ENCODE measurements around the gene RIN3.

The RIN3 gene

GRCh38 chr14:92482621-92483319 is 30.8 kb upstream of the RIN3 start:
- in situ Hi-C loops (cut with MboI; ENCODE audit: low sequenced_read_pairs) = no loop called here

DNA sequence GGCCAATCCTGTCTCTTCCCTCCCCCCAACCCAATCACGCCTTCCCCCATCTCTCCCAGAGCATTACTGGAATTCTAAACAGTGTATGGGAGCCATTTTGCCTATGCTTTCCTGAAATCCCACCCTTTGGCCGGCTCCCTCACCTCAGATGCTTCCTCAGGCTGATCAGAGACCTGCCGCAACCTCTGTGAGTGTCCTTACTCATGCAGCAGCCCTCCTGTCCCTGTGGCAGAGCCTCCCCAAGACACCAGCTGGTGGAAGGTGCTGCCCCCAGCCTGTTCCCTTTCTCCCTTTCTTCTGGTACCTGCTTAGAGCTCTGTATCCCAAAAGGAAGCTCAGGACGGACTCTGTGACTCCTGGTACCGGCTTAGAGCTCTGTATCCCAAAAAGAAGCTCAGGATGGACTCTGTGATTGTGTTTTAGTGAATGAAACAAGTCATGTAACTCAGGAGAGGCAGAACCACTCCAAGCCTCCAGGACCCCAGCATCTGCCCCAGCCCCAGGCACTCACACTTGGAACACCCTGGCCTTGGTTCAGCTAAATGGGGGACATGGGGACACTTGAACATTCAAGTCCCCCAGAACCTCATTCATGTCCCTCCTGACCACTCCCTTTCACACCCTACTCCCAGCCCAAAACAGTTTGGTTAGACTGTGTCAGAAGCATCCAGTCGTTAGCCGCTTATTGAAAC is 29.3 kb upstream of the RIN3 start:
- in situ Hi-C loops (cut with MboI; ENCODE audit: low sequenced_read_pairs) = no loop called here

GRCh38 chr14:92486881-92487280 is 26.7 kb upstream of the RIN3 start:
- in situ Hi-C loops (cut with MboI; ENCODE audit: low sequenced_read_pairs) = no loop called here

DNA sequence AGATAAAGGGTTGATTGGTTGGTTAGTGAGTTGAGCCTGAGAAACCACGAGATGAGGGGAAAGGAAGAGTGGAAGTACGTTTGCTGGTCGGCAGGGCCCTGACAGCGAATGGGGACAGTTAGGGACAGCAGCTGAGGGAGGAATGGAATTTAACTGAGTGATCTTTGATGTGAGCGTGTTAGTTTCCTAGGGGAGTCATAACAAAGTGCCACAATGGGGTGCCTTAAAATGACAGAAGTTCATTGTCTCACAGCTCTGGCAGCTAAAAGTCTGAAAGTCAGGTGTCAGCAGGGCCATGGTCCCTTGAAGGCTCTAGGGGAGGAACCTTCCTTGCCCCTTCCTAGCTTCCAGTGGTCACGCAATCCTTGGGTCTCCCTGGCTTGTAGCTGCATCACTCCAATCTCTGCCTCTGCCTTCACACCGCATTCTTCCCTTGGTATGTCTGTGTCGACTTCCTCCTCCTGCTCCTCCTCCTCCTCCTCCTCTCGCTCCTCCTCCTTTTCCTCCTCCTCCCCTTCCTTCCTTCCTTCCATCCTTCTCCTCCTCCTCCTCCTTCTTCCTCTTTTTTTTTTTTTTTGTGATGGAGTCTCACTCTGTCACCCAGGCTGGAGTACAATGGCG is 26.0 kb upstream of the RIN3 start:
- in situ Hi-C loops (cut with MboI; ENCODE audit: low sequenced_read_pairs) = no loop called here

DNA sequence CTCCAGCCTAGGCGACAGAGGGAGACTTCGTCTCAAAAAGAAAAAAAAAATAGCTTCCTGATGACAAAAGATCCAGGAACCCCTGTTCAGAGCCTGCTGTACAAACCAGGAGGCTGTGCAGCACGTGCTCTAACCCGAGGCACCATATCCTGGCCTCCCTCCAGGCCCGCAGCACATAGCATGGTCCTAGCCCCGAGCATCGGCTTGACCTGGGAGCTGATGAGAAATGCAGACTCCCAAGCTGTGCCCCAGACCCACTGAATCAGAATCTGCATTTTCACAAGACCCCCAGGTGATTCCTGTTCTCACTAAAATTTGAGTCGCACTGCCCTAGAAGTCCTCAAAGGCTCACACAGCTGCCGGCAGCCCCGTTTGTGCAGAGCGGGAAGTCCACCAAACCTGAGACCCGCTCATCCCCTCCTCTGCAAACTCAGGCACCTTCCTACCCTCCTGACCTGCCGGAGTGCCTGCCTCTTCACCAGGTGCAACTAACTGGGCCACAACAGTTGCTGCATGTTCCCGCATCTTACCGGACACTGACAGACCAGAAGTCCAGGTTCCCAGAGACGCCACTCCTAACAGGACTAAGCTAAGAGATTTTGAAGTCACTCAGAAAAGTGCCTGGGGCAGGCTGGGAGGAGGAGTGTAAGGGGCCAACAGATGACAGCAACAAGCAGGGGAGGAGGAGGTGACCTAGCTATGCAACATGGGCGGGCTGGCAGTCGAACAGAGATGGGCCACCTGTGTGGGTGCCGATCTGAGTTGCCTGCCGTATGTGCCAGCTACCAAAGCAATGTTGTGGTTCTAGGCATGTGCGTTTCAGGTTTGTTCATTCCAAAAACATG is 24.0 kb upstream of the RIN3 start:
- in situ Hi-C loops (cut with MboI; ENCODE audit: low sequenced_read_pairs) = no loop called here

- in situ Hi-C loops (cut with MboI; ENCODE audit: low sequenced_read_pairs) = no loop called here
These were observed 23.2 kb upstream of the RIN3 start for GRCh38 chr14:92490239-92490959.

DNA sequence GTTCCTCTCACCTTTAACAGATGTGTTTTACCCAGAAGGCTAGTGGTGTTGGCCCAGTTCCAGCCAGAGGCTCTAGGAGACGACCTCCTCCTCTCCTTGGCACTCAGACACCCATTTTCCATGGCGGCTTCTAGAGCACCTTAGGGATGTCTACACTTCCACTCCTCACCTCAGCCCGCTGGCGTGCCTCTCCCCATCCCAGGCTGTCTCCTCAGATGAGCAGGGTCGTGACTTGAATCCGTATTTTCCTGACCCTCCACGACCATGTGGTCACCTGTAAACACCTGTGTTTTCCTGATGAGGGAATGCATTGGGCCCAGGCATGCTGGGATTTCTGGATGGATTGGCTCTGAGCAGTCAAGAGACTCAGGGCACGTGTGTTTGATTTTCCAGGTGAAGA is 21.8 kb upstream of the RIN3 start:
- in situ Hi-C loops (cut with MboI; ENCODE audit: low sequenced_read_pairs) = no loop called here

GRCh38 chr14:92492258-92492657 is 21.3 kb upstream of the RIN3 start:
- in situ Hi-C loops (cut with MboI; ENCODE audit: low sequenced_read_pairs) = no loop called here

DNA sequence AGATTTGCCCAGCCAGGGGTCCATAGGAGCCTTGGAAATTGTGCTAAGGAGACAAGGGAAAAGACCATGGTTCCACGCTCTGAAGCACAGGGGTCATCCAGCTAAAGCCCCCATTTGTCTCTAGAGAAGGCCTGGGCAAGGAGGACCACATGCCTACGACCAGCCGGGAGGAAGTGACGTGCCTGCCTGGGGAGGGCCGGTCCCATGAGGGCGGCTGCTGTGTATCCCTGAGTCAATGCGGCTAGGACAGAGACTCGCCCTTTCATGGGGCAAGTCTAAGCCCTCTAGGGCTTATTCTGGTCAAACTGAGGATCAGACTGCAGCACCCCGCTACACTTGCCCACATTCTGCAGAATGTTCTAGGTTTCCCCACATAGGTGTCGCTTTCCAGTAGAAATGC is 20.6 kb upstream of the RIN3 start:
- in situ Hi-C loops (cut with MboI; ENCODE audit: low sequenced_read_pairs) = no loop called here

DNA sequence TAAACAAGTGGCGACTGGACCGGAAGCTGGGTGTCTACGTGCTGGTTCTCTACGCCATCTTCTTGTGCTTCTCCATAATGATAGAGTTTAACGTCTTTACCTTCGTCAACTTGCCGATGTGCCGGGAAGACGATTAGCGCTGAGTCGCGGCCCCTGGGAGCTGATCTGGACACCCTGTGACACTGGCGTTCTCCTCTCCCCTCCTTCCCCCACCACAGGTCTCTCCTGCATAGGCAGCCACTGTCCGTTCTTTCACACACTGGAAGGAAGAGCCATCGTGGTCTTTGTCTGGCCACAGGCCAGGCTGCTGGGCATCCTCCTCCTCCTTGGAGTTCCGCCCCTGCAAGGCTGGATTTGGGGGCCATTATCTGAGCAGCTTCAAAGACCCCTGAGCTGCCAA is 20.1 kb upstream of the RIN3 start:
- in situ Hi-C loops (cut with MboI; ENCODE audit: low sequenced_read_pairs) = no loop called here

DNA sequence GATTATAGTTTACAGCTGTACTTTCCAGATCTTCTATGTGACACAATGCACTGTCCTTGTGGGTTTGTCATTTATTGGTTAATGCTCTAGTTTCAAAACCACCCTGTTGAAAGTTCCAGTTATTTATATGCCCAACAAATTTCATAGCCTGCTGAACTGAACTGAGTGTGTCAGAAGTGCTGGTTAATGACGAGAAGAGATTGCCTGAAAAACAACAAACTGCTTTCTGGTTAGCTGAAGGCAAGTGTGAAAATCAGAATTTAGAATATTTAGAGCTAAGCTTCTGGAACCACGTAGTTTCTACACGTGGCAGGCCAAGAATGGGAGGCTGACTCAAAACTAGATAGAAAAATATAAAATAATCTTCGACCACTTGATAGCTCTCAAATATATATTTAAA is 19.1 kb upstream of the RIN3 start:
- in situ Hi-C loops (cut with MboI; ENCODE audit: low sequenced_read_pairs) = no loop called here

- in situ Hi-C loops (cut with MboI; ENCODE audit: low sequenced_read_pairs) = no loop called here
These were observed 18.6 kb upstream of the RIN3 start for GRCh38 chr14:92495027-92495426.

DNA sequence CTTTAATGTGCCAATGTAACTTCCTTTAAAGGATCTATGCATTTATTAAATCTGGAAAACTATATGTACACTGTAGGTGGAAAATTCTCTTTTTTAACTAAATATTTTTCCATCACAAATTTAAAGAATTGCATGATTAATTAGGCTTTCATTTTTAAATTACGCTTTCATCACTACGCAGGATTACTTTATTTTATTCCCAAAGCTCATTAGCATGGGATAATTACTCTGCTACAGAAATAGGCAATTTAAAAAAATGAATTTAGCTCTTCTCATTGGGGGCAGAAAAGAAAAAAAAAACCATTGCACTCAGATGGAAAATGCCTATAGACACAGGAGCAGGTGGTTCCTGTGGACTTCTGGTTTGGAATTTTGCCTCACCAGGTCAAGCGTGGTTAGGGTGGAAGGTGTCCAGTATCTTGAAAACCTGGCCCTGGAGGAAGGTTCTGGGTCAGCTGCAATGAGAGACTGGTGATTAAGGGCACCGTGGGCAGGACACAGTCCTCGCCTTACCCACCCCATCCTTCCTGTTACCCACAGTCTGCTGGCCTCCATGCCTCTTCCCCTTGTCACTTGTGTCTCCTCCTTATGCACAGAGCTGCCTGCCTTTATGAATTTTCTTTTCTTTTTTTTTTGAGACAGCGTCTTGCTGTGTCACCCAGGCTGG is 17.3 kb upstream of the RIN3 start:
- in situ Hi-C loops (cut with MboI; ENCODE audit: low sequenced_read_pairs) = no loop called here

DNA sequence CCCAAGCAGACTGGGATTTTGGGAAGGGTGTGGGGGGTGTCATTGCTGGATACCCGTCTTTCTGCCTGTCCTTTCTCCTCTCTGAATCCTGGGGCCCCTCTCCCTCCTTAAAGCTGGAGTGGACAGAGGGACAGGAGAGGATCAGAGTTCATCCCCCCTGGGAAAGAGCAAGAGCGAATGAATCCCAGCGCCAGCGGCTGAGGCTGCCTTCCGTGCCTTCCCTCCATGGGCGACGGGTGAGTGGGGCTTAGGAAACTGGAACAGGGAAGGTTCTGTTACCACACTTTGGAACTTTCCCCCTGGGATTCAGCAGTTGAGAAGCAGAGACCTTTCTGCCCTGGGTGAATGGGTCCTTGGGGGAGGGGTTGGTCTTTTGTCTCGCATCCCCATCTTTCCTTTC is 16.2 kb upstream of the RIN3 start:
- in situ Hi-C loops (cut with MboI; ENCODE audit: low sequenced_read_pairs) = no loop called here

DNA sequence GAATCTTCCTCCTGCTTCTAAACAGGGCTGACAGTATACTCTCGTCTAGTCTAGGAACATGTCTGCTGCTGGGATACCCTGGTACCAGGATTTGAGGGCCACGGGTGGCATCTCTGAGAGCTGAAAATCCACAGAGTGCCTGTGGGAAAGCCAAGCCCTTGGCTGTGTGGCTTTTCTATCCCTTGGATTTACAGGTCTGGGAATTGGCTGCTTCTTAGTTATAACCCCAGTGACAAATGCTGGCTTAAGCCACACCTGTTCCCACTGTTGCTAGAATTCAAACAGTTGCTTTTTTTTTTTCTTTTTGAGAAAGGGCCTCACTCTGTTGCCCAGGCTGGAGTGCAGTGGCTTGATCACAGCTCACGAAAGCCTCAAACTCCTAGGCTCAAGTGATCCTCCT is 14.3 kb upstream of the RIN3 start:
- in situ Hi-C loops (cut with MboI; ENCODE audit: low sequenced_read_pairs) = no loop called here

GRCh38 chr14:92500491-92500941 is 13.1 kb upstream of the RIN3 start:
- in situ Hi-C loops (cut with MboI; ENCODE audit: low sequenced_read_pairs) = no loop called here

- in situ Hi-C loops (cut with MboI; ENCODE audit: low sequenced_read_pairs) = no loop called here
These were observed 11.7 kb upstream of the RIN3 start for GRCh38 chr14:92501891-92502351.

DNA sequence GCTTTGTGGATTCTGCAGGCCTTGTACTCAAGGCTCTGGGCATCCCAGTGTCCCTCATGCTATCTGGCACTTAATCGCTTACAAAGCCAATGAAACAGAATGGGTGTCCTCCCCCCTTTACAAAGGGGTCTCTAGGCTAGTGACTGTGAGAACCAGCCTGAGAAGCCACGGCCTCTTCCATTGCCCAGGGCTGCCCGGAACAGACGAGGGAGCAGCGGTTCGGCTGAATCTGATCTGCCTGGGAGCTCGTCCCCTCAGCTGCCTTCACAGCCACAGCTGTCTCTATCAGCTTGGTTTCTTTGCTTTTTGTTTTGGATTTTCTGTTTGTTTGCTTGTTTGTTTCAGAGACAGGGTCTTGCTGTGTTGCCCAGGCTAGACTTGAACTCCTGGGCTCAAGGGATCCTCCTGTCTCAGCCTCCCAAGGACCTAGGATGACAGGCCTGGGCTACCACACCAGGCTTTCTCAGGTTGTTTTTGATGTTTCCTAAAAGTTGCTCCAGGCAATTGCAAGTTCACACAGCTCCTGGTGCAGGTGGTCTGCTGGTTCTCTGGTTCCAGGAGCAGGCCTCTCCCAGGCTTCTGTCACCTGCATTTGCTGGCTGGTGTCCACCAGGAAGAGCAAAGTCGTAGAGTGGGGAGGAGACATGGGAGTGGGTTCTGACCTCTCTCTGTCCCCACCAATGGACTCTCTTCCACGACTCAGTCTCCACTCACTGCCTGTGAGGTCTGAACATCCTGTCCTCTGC is 10.9 kb upstream of the RIN3 start:
- in situ Hi-C loops (cut with MboI; ENCODE audit: low sequenced_read_pairs) = no loop called here

DNA sequence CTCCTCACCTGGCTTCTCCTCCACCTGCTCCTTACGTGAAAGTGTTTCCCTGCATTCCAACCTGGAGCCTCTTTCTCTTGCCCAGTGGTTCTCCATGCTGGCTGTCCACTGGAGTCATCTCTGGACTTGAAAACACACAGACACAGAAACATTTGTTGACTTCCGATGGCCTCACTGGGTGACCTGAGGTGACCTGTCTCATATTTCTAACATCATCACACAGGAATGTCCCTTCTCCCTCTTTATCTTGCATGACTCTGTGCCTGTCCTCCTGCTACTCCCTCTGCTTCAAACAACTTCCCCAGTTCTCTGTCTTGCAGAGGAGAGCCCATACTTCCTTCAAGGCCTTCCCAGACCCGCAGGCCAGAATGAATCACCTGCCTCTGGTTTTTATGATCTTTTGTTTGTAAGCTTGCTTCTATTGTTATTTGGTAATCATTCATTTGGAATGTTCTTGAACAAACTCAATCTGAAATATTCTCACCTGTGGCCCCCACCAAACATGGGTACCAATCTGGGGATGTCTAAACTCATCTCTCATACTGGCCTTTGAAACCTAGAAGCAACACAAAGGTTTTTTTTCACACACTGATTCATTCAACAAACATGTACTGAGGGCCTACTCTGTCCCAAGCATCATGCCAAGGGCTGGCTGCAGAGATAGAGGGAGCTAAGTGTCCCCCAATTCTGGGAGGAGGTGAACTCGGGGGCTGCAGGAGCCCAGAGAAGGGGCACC is 9.7 kb upstream of the RIN3 start:
- in situ Hi-C loops (cut with MboI; ENCODE audit: low sequenced_read_pairs) = no loop called here

Measured in hTERT RPE-1 (cell line).